GM12878 (cell line): ENCODE results near the gene MKNK1. TPM values are rescaled to one million over a fixed set of nuclear protein-coding genes. Genes with fewer than 3 reads are reported as not detected.

ENCODE experiments used
- ATAC-seq: fragments of 200-7000 bp; cut with Tn5 transposase; 3 replicates; pipeline ENCODE4 v1.9.1; 2020; ENCODE audit warnings: mild to moderate bottlenecking, moderate library complexity
- BruUV-seq: library from RNA; stranded (reverse); fragments of 400-500 nt; replicated peaks from 2 replicates; lab custom pipeline; 2021; lab: Mats Ljungman, UMichigan
- CTCF ChIA-PET: fragments of 300-600 bp; sonication (Branson Sonifier 250); formaldehyde crosslinking; extraction: SDS; loops from one replicate; lab custom pipeline; 2021; ENCODE audit warnings: inconsistent platforms; lab: Yijun Ruan, JAX
- POLR2A ChIA-PET: fragments of 350-600 bp; formaldehyde crosslinking; extraction: SDS; loops from one replicate; lab custom pipeline; 2021; ENCODE audit warnings: inconsistent platforms; lab: Charles Lee
- RAD21 ChIA-PET: fragments of 300-600 bp; sonication (Branson Sonifier 250); formaldehyde crosslinking; loops from one replicate; lab custom pipeline; 2023; ENCODE audit warnings: antibody characterized with exemption; ENCODE audit not compliant: unreplicated experiment; lab: Charles Lee
- SMC1A ChIA-PET: fragments of 300-600 bp; sonication (Branson Sonifier 250); formaldehyde crosslinking; loops from one replicate; lab custom pipeline; 2023; ENCODE audit not compliant: unreplicated experiment, uncharacterized antibody; lab: Charles Lee
- DNase-seq: peaks from one replicate; pipeline ENCODE4 v3.0.0-alpha.2; 2011; ENCODE audit warnings: low read depth, low spot score
- FAIRE-seq: peaks from 3 replicates; lab custom pipeline; 2011; peaks lifted over from hg19 to GRCh38; lab: Jason Lieb, UNC
- H2AFZ ChIP-seq: 2 replicates; pipeline ENCODE4 v1.6.0; 2011; ENCODE audit warnings: low read depth, low read length, control low read depth; ENCODE audit not compliant: control insufficient read depth
- H3K27ac ChIP-seq: 2 replicates; pipeline ENCODE4 v1.5.1; 2011; ENCODE audit warnings: control low read depth; ENCODE audit not compliant: control insufficient read depth, insufficient read depth
- H3K27me3 ChIP-seq, 2 experiments: replicated peaks in 1 of 2; 2 replicates each; pipeline versions ENCODE4 v1.6.0 to v1.6.1; 2011; ENCODE audit warnings: low read length in 1 of 2; ENCODE audit not compliant: control insufficient read depth in 2 of 2, insufficient read depth in 2 of 2
- H3K36me3 ChIP-seq, 2 experiments: 2 replicates each; pipeline ENCODE4 v1.5.1; 2011; ENCODE audit warnings: low read length in 1 of 2; ENCODE audit not compliant: control insufficient read depth in 2 of 2, insufficient read depth in 2 of 2
- H3K4me1 ChIP-seq: 2 replicates; pipeline ENCODE4 v1.6.1; 2011; ENCODE audit warnings: mild to moderate bottlenecking, low read length, moderate library complexity, mixed read lengths; ENCODE audit not compliant: control insufficient read depth, insufficient read depth
- H3K4me2 ChIP-seq: 2 replicates; pipeline ENCODE4 v1.6.0; 2011; ENCODE audit warnings: control low read depth; ENCODE audit not compliant: control insufficient read depth, insufficient read depth
- H3K4me3 ChIP-seq: fragments of 200-600 bp; sonication (generic); 2 replicates; pipeline ENCODE4 v1.5.1; 2016
- H3K79me2 ChIP-seq: 2 replicates; pipeline ENCODE4 v1.6.0; 2011; ENCODE audit warnings: low read length; ENCODE audit not compliant: control insufficient read depth, insufficient read depth
- H3K9ac ChIP-seq: 2 replicates; pipeline ENCODE4 v1.8.0; 2011; ENCODE audit warnings: low read length, control low read depth, mixed read lengths; ENCODE audit not compliant: control insufficient read depth, insufficient read depth
- H3K9me3 ChIP-seq: replicated peaks from 3 replicates; pipeline ENCODE4 v1.5.1; 2011; ENCODE audit warnings: mild to moderate bottlenecking, low read length; ENCODE audit not compliant: control insufficient read depth, insufficient read depth
- H4K20me1 ChIP-seq: 2 replicates; pipeline ENCODE4 v1.6.0; 2011; ENCODE audit not compliant: control insufficient read depth, insufficient read depth
- BMI1 ChIP-seq: fragments of 450-650 bp; IDR thresholded peaks from 2 replicates; pipeline ENCODE4 v1.6.1; 2016; ENCODE audit warnings: mild to moderate bottlenecking, moderate library complexity, borderline replicate concordance
- CREB1 ChIP-seq: IDR thresholded peaks from 2 replicates; pipeline ENCODE4 v1.6.1; 2012; ENCODE audit warnings: low read depth, mild to moderate bottlenecking, inconsistent platforms
- E2F4 ChIP-seq: IDR thresholded peaks from 2 replicates; pipeline ENCODE4 v1.6.1; 2012; ENCODE audit warnings: low read depth, low read length, improper control_type of control experiment
- EZH2 ChIP-seq: IDR thresholded peaks from 2 replicates; pipeline ENCODE4 v1.6.1; 2012; ENCODE audit warnings: low read depth, mild to moderate bottlenecking, control low read depth, inconsistent platforms, low read length, borderline replicate concordance; ENCODE audit not compliant: control insufficient read depth
- FOS ChIP-seq: IDR thresholded peaks from 3 replicates; pipeline ENCODE4 v1.6.1; 2011; ENCODE audit warnings: borderline replicate concordance; ENCODE audit not compliant: insufficient read length; ENCODE audit errors: extremely low read depth
- GABPA ChIP-seq: IDR thresholded peaks from 2 replicates; pipeline ENCODE4 v1.6.1; 2014; ENCODE audit warnings: antibody characterized with exemption, low read depth, mild to moderate bottlenecking, inconsistent platforms
- HDGF ChIP-seq: fragments of 450-650 bp; IDR thresholded peaks from 2 replicates; pipeline ENCODE4 v1.6.1; 2016; ENCODE audit warnings: antibody characterized with exemption
- MEF2B ChIP-seq: fragments of 450-650 bp; IDR thresholded peaks from 2 replicates; pipeline ENCODE4 v1.6.1; 2018; ENCODE audit warnings: mild to moderate bottlenecking, moderate library complexity; ENCODE audit not compliant: partially characterized antibody, poor library complexity, severe bottlenecking
- RAD21 ChIP-seq: IDR thresholded peaks from 2 replicates; pipeline ENCODE4 v1.6.1; 2011; ENCODE audit warnings: mild to moderate bottlenecking, low read depth, low read length, moderate library complexity; ENCODE audit not compliant: insufficient read depth
- TCF3 ChIP-seq: IDR thresholded peaks from 2 replicates; pipeline ENCODE4 v1.6.1; 2012; ENCODE audit warnings: low read depth, mild to moderate bottlenecking, low read length, borderline replicate concordance; ENCODE audit not compliant: insufficient read depth
- YY1 ChIP-seq: IDR thresholded peaks from 2 replicates; pipeline ENCODE4 v1.6.1; 2011; ENCODE audit warnings: low read depth, mild to moderate bottlenecking, low read length
- WGBS: methylation state at CpG from one replicate; pipeline ENCODE4 v1.1.6; 2016; ENCODE audit warnings: low lambda C conversion rate; ENCODE audit not compliant: insufficient replicate concordance, insufficient coverage; ENCODE audit errors: missing lambda C conversion rate; 5-methylcytosine and 5-hydroxymethylcytosine counted together
- in situ Hi-C: fragments of 300-500 bp; cut with MboI; formaldehyde crosslinking; loops from 9 replicates; pipeline ENCODE4 v1.14.3; 2018; ENCODE audit warnings: mixed read lengths
- intact Hi-C: fragments of 100-400 bp; cut with micrococcal nuclease; formaldehyde crosslinking; loops from one replicate; pipeline ENCODE4 v1.14.2; 2022; ENCODE audit not compliant: unreplicated experiment
- polyA plus RNA-seq, 11 experiments: library from polyadenylated mRNA; depleted of rRNA in 4 of 11; unstranded in 6 of 11; stranded (reverse) in 5 of 11; fragments of >200 nt; fragmentation: Nextera tagmentation in 4 of 11; fragmentation: Illumina TruSeq in 1 of 11; extraction: Ambion mirVana in 4 of 11; extraction: Trizol in 1 of 11; gene quantifications; 1 replicate in 1 of 11; 2 replicates in 10 of 11; pipeline versions ENCODE4 v1.2.1 to v1.2.3, GENCODE V29; 2011 to 2016; ENCODE audit warnings: inconsistent platforms in 2 of 11, missing spikeins in 2 of 11, low read depth in 1 of 11
- total RNA-seq, 4 experiments: library from RNA; depleted of rRNA in 3 of 4; stranded (reverse); fragments of >200 nt in 3 of 4; fragmentation: Illumina TruSeq in 1 of 4; extraction: Trizol in 1 of 4; gene quantifications; 2 replicates each; pipeline versions ENCODE4 v1.2.1 to v1.2.3, GENCODE V29; 2013 to 2021

Gene MKNK1
- total and polyA plus RNA-seq, 10 of the 15 experiments (the other 5 are each of a cell fraction or from before 2014, with no cell fraction given), result 13.7 to 29.9 (median 26.5) TPM

- no peaks in the 10 kb centered on the region for H4K20me1 ChIP-seq
- no peaks in the 10 kb centered on the region for H3K27me3 ChIP-seq
- peaks cover 2% of the 10 kb centered on the region; the same call in 2 of the 3 replicates for H3K9me3 ChIP-seq
- H3K4me1 ChIP-seq, result no peaks in the 10 kb centered on the region
- SMC1A ChIA-PET, result no interaction called here
- H3K4me2 ChIP-seq, result no peak overlapping the region
- FAIRE-seq (no peak), DNase-seq (no peak), ATAC-seq (no peak)
- no peak overlapping the region for H3K9ac ChIP-seq
- no peak for TF ChIP-seq FOS
- TF ChIP-seq CREB1, result no peak
- TF ChIP-seq HDGF, result no peak
- no peak for TF ChIP-seq RAD21
- no peak for TF ChIP-seq E2F4
- TF ChIP-seq TCF3, result no peak
- no peak for TF ChIP-seq YY1
- TF ChIP-seq GABPA, result no peak
- no peak for TF ChIP-seq MEF2B
- TF ChIP-seq EZH2, result no peak
- TF ChIP-seq BMI1, result no peak
- in situ Hi-C loops, result no loop called here
- 91% methylated on average over 2 of the region's 2 CpGs for WGBS
- peaks cover 0 to 15% of the 10 kb centered on the region in 2 experiments; a peak in 3 of 4 replicates for H3K36me3 ChIP-seq
- no peak overlapping the region for H2AFZ ChIP-seq
- RAD21 ChIA-PET, result interaction anchor here (0.7 kb wide), 1 partner anchor 25 kb away, joined by 3 read pairs; no protein-coding TSS in a partner anchor
- H3K79me2 ChIP-seq, result no peaks in the 10 kb centered on the region
- intact Hi-C loops, result no loop called here
- POLR2A ChIA-PET, result no interaction called here
- no peak overlapping the region for H3K4me3 ChIP-seq
- CTCF ChIA-PET, result interaction anchor here (0.8 to 1.9 kb wide), 2 partner anchors 10 to 75 kb away, joined by 3 to 4 read pairs; no protein-coding TSS in a partner anchor
- no TSS peak for BruUV-seq
- no peak overlapping the region for H3K27ac ChIP-seq
Observed at GRCh38 chr1:46649764-46650163, 45.7 kb upstream of the MKNK1 start.
